GM18526 (cell line): ENCODE results near the gene SH2D6.

Experiments used
- POLR2A ChIP-seq: IDR thresholded peaks from 3 replicates; pipeline ENCODE4 v1.6.1; 2011; ENCODE audit not compliant: insufficient read length; ENCODE audit errors: extremely low read depth

Gene SH2D6

DNA sequence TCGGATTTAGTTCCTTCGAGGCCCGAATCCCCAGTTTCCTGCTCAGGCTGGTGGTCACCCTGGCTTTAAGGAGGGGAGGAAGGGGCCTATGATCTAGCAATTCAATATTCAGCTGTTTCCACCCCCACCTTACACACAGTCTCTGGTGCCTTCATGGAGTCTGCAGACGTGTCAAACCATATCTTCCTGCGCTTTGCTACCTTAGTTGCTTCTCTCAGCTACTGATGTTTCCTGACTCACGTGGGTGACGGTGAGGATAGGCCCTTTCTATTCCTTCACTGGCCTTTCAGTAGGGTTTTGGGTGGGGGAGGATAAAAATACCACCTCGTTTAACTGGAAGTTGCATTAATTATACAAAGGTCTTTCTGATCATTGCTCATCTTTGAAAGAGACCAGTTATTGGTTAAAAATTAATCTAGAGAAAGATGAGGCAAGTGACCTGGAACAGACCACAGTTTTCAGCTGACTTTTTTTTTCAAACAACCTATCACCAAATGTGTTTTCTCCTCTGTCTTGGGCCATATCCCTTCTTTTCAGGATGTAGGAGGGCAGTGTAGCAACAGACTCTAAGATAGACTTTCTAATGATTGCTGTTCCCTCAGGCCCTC lies 49.7 kb downstream of the SH2D6 start:
- TF ChIP-seq POLR2A: no peak

DNA sequence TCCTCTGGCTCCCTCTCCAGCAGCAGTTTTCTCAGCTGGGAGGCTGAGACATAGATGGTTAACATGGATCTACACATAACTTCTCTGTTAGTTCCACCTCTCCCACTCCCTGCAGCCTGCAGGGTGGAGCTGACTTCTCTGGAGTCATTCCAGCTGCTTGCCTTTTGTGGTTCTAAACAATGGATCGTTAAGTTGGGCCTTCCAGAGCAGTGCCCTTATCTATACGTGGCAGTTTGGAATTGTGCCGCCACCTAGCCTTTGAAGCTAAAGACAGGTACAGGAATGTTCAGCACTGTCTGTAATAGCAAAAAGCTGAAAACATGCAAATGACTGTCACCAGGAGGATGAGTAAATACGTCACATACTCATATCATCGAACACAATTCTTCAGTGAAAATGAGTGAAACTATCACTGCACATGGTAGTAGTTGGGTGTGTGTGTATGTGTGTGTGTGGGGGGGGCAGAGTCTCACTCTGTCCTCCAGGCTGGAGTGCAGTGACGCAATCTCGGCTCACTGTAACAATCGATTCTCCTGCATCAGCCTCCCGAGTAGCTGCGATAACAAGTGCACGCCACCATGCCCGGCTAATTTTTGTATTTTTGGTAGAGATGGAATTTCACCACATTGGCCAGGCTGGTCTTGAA lies 50.3 kb downstream of the SH2D6 start:
- no peak for TF ChIP-seq POLR2A

DNA sequence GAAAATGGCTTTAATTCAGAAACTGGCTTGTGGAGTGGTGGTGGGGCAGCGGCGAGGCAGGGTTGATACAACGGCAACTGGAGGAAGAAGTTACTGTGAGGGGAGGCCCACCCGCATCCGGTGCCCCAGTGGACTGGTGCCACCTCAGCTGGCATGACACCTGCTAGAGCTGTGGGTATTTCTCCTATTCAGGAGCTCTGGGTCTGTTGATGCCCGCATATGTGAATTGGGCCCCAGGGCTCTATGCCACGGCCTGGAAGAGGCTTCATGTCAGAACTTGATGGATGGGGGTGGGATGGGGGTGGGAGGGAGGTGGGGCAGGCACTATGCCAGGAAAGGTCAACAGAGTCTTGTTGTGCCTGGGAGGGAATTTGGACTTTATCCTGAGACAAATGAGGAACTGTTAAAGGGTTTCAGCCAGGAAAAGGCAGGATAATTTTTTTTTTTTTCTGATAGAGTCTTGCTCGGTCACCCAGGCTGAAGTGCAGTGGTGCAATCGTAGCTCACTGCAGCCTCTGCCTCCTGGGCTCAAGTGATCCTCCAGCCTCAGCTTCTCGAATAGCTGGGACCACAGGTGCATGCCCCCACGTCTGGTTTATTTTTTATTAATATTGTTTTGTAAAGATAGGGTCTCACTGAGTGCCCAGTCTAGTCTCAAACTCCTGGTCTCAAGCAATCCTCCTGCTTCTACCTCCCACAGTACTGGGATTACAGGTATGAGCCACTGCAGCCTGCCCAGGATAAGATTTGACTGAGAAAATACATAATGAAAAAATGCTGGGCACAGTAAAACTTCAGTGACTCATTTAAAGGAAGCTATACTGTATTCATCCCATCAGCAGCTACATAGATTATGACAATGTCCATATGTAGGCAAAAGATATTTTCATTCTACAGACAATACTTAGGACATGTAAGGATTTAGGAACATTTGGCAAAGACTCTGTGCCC lies 52.6 kb downstream of the SH2D6 start:
- TF ChIP-seq POLR2A: no peak

DNA sequence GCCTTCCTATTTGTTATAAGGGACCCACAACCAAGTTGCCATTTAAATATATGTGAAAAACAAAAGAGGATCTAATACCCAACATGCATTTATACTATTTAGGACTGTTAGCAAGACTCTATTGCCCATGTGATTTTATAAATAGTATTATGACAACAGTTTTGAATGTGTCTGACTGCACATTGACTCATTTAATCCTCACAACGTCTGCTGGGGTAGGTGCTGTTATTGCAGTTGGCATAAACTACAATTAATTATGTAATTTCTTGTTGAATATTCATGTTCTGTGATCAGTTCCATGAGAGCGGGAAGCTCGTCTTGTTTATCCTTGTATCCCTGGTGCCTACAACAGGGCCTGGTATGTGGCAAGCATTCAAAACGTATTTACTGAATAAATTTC lies 53.7 kb downstream of the SH2D6 start:
- no peak for TF ChIP-seq POLR2A

DNA sequence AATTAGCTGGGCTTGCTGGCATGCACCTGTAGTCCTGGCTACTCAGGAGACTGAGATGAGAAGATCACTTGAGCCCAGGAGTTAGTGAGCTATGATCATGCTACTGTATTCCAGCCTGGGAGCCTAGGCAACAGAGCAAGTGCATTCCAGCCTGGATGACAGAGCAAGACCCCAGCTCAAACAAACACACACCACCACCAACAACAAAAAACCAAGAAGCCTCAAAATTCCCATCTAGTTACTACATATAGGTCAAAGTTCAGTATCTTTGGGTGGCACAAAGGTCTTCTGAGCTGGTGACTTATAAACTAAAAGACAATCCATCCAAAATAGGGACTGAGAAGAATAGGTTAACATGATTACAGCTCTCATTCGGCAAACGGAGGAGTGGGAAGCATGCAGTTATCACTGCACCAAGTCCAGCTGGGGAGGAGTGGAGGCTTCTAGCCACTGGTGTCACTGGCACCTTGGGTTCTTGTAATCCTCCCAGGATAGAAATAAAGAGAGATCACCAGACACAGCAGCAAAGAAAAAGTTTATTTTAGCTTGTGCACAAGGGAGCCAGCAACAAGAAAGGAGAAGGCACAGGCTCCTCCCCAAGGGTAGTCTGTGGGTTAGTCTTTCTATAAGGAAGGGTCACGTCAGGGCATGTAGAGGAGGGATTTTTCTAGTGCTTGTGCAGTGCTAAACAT lies 57.4 kb downstream of the SH2D6 start:
- TF ChIP-seq POLR2A: no peak

DNA sequence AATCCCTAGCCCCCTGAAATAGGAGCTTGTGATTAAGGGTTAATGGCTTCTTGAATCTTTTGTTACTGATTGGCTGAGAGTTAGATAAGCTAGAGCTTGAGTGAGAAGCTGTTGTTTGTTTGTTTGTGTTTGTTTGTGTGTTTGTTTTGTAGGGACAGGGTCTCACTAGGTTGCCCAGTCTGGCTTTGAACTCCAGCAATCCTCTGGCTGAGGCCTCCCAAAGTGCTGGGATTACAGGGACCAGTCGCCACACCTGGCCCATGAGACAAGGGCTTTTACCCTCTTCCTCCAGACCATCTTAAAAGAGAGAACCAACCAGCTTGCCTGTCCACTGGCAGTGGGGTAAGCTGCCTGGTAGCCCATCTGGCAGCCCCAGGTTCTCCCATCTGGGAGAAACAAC lies 58.1 kb downstream of the SH2D6 start:
- TF ChIP-seq POLR2A: no peak

DNA sequence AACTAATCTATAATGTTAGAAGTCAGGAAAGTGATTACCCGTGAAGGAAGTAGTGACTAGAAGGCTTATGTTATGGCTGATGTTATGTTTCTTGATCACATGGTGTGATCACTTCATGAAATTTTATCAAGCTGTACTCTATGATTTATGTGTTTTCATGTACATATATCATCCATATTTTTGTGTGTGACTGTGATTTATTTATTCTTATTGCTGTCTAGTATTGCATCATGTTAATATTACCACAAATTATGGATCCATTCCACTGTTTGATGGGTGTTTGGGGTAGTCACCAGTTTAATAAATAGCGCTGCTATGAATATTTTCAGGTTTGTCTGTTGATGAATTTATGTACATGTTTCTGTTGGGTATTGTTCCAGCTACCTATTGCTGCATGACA lies 59.4 kb downstream of the SH2D6 start:
- TF ChIP-seq POLR2A: no peak

DNA sequence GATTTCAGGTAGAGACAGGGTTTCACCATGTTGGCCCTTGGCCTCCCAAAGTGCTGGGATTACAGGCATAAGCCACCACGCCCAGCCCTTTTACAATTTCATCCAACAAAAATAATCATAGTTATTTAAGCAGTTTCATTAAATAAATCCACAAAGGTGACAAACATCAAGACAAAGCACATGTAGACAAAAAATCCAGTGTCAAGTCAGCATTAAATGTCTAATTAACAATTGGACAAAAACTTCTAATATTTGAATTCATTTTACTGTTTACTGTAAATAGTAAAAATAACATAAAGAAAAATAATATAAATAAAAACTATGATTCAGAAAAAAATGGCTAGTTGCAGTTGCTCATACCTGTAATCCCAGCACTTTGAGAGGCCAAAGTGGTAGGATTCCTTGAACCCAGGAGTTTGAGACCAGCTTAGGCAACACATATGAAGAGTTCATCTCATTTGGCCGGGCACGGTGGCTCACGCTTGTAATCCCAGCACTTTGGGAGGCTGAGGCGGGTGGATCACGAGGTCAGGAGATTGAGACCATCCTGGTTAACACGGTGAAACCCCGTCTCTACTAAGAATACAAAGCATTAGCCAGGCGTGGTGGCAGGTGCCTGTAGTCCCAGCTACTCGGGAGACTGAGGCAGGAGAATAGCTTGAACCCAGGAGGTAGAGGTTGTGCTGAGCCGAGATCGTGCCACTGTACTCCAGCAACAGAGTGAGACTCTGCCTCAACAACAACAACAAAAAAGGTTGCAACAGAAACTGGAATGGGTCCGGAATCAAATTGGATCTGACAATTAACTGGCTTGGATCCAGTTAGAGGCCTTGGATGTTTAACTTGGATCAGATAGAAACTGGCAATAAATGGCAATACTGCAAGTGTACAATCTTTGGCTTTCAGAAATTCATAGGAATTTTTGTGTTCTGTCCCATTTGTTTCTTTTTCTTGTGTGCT lies 63.6 kb downstream of the SH2D6 start:
- no peak for TF ChIP-seq POLR2A

DNA sequence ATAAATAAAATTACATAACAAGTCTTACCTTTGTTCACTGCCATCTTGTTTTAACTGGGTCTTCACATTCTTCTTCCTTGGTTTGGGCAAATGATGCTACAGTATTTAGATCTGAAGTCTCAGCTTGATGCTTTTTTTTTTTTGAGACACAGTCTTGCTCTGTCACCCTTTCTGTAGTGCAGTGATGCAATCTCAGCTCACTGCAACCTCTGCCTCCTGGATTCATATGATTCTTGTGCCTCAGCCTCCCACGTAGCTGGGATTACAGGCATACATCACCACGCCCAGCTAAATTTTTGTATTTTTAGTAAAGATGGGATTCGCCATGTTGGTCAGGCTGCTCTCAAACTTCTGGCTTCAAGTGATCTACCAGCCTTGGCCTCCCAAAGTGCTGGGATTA lies 67.3 kb downstream of the SH2D6 start:
- TF ChIP-seq POLR2A: no peak
